Lower lobe of right lung (tissue), 2 donors: ENCODE results near the gene DDX17. TPM values are rescaled to one million over a fixed set of nuclear protein-coding genes. Genes with fewer than 3 reads are reported as not detected.

Source experiments
- ATAC-seq, 2 donors: fragments of 200-7000 bp; cut with Tn5 transposase; one replicate each; pipeline ENCODE4 v1.9.1; 2020 to 2022; ENCODE audit warnings: mild to moderate bottlenecking in 2 of 2, moderate library complexity in 2 of 2
- DNase-seq: peaks from one replicate; pipeline ENCODE4 v3.0.0-alpha.2; 2020
- H3K27ac ChIP-seq: fragments of 200-600 bp; one replicate; pipeline ENCODE4 v1.8.0; 2022
- H3K27me3 ChIP-seq: fragments of 200-600 bp; one replicate; pipeline ENCODE4 v1.8.0; 2022; ENCODE audit warnings: low read depth
- H3K36me3 ChIP-seq: fragments of 200-600 bp; one replicate; pipeline ENCODE4 v1.8.0; 2022; ENCODE audit warnings: mild to moderate bottlenecking
- H3K4me1 ChIP-seq: fragments of 200-600 bp; one replicate; pipeline ENCODE4 v1.8.0; 2022
- H3K4me3 ChIP-seq: fragments of 200-600 bp; one replicate; pipeline ENCODE4 v1.8.0; 2022; ENCODE audit warnings: mild to moderate bottlenecking
- H3K9me3 ChIP-seq: fragments of 200-600 bp; one replicate; pipeline ENCODE4 v1.8.0; 2022
- intact Hi-C: fragments of 100-400 bp; cut with DNase I; formaldehyde crosslinking; loops from one replicate; pipeline ENCODE4 v1.11.0; 2022
- total RNA-seq: library from RNA; stranded (reverse); fragmentation: NEBNext Ultra II Directional; extraction: Animal tissue kit (Norgen Biotek cat#: 25700); gene quantifications from one replicate; pipeline ENCODE4 v1.2.1, GENCODE V29; 2021
- TF ChIP-seq, protein P1 (sequence below): fragments of 200-600 bp; IDR thresholded peaks from one replicate; pipeline ENCODE4 v1.8.0; 2022; ENCODE audit warnings: antibody characterized with exemption, mild to moderate bottlenecking
- donor health status: DM: no; HTN: yes; CAD: no; lungs with severe emphysema.

DDX17 gene
- total RNA-seq, 1 donor from 2014 or later, result 457 TPM

DNA sequence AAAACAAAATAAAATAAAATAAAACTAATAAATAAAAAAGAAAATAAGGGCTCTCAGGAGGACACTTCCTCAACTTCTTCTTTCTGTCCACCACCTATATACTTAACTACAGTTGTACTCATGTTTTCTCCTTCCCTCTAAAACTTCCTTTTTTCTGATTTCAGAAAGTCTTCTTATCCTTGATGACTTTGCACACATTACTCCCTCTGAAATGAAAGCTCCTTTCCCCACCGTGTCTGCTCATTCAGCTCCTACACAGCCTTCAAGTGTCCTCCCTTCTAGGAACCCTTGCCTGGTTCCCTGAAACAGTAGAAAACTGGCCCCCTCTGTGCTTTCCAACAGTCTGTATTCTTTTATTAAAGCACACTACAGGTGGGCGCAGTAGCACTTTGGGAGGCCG lies 18.3 kb upstream of the DDX17 start:
- H3K27me3 ChIP-seq, result peaks cover 10% of the 10 kb centered on the region
- H3K4me3 ChIP-seq, result no peak overlapping the region
- H3K27ac ChIP-seq, result no peak overlapping the region
- TF ChIP-seq, protein P1, sequence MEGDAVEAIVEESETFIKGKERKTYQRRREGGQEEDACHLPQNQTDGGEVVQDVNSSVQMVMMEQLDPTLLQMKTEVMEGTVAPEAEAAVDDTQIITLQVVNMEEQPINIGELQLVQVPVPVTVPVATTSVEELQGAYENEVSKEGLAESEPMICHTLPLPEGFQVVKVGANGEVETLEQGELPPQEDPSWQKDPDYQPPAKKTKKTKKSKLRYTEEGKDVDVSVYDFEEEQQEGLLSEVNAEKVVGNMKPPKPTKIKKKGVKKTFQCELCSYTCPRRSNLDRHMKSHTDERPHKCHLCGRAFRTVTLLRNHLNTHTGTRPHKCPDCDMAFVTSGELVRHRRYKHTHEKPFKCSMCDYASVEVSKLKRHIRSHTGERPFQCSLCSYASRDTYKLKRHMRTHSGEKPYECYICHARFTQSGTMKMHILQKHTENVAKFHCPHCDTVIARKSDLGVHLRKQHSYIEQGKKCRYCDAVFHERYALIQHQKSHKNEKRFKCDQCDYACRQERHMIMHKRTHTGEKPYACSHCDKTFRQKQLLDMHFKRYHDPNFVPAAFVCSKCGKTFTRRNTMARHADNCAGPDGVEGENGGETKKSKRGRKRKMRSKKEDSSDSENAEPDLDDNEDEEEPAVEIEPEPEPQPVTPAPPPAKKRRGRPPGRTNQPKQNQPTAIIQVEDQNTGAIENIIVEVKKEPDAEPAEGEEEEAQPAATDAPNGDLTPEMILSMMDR, result no peak
- DNase-seq (no peak), ATAC-seq (no peak)
- intact Hi-C loops, result no loop called here
- H3K36me3 ChIP-seq, result no peaks in the 10 kb centered on the region
- no peaks in the 10 kb centered on the region for H3K9me3 ChIP-seq
- no peaks in the 10 kb centered on the region for H3K4me1 ChIP-seq

DNA sequence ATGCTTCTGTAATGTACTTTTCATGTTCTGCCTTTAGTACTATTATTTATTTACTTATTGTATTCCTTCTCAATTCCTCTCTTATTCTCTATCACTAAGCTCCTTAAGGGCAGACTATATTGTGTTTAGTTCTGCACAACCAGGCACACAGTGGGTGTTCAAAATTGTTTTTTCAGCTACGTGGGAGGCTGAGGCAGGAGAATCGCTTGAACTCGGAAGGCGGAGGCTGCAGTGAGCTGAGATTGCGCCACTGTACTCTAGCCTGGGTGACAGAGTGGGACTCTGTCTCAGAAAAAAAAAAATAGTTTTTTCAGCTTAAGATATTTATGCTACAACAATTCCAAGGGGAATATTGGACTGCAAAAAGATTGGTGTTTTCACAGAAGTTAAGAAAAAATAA lies 17.4 kb upstream of the DDX17 start:
- intact Hi-C loops, result no loop called here
- Histone ChIP-seq H3K9me3 (no peaks in the 10 kb centered on the region), H3K27me3 (peaks cover 10% of the 10 kb centered on the region), H3K4me1 (no peaks in the 10 kb centered on the region), H3K4me3 (no peak overlapping the region), H3K27ac (no peak overlapping the region), H3K36me3 (no peaks in the 10 kb centered on the region)
- TF ChIP-seq, protein P1, result no peak
- DNase-seq (no peak), ATAC-seq (no peak)

DNA sequence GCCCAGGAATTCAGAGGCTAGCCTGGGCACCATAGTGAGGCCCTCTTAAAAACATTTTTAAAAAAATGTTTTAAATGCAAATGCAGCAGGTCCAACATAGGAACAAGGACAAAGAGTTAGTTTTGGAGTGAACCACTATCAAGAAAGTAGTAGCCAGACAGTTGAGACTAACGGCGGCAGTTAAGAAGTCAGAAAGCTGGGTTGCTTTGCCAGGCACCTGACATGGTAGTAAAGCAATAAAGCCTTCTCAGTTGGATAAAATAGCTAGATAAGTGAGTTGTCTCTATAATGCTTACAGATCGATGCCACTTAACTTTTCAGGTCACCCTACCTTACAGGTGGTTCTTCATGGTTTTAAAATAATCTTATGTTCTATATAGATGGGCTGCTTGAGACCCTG lies 16.9 kb upstream of the DDX17 start:
- ATAC-seq (no peak), DNase-seq (no peak)
- intact Hi-C loops, result no loop called here
- no peaks in the 10 kb centered on the region for H3K36me3 ChIP-seq
- no peaks in the 10 kb centered on the region for H3K4me1 ChIP-seq
- H3K9me3 ChIP-seq, result no peaks in the 10 kb centered on the region
- H3K27me3 ChIP-seq, result peaks cover 10% of the 10 kb centered on the region
- no peak overlapping the region for H3K27ac ChIP-seq
- H3K4me3 ChIP-seq, result no peak overlapping the region
- TF ChIP-seq, protein P1, result no peak

DNA sequence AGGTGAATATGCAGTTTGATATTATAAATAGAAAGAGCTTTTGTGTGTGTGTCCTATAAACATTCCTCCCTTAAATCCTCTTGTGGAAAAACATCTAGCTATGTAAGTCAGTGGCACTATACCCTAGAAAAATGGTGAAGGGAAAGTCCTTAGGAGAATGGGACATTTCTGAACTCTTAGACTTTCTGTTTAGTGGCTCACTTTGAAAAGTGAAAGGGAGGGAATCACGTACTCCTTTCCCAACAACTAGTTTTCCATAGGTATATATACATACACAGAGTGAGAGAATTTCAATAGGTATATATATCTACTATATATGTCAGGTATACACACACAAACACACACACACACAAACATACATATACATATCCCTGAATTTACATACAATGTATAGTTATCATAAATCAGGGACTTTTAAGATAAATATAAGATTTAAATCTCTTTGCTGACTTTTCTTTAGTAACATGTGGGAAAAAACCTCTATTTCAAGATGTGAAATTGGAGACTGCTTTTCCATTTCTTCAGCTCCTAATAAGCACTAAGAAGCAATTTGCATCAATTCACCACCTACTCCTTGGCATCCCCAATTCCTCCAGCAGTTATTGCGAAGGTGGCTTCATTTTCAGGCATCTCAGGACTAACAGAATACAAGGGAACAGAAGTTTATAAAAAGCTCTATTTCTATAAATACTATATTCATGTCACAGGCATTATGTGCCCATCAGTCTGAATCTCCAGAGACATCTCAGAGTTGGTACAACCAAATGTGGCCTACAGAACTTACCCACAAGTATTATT lies 13.5 kb upstream of the DDX17 start:
- no peak for ATAC-seq
- no peaks in the 10 kb centered on the region for H3K36me3 ChIP-seq
- H3K27me3 ChIP-seq, result peaks cover 10% of the 10 kb centered on the region
- H3K4me3 ChIP-seq, result no peak overlapping the region
- H3K9me3 ChIP-seq, result no peaks in the 10 kb centered on the region
- TF ChIP-seq, protein P1, result no peak
- intact Hi-C loops, result no loop called here
- no peak overlapping the region for H3K27ac ChIP-seq
- no peaks in the 10 kb centered on the region for H3K4me1 ChIP-seq
- no peak for DNase-seq

DNA sequence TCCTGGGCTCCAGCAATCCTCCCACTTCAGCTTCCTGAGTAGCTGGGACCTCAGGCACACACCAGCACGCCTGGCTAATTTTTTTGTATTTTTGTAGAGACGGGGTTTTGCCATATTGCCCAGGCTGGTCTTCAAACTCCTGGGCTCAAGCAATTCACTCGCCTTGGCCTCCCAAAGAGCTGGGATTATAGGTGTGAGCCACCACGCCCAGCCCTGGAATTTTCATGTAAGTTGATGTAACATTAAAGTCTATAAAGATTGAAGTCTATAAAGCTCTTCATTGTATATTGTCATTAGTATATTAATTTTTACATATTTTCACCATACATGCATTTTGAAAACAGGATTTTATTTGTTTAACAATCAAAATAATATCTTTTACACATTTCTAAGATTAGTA lies 12.5 kb upstream of the DDX17 start:
- Histone ChIP-seq H3K27me3 (peaks cover 10% of the 10 kb centered on the region), H3K27ac (no peak overlapping the region), H3K9me3 (no peaks in the 10 kb centered on the region), H3K4me1 (no peaks in the 10 kb centered on the region), H3K36me3 (no peaks in the 10 kb centered on the region), H3K4me3 (no peak overlapping the region)
- ATAC-seq, result no peak
- DNase-seq, result no peak
- intact Hi-C loops, result no loop called here
- TF ChIP-seq, protein P1, result no peak
